ENCODE measurements around the gene FAM234A.
A peak's percentile ranks its signal among the peaks of the same experiment; 100 is the strongest.
"Not testable (repeated sequence)": the region's sequence is repeated elsewhere in the genome, so short reads cannot be mapped to it uniquely, and the experiment has no call there.

Gene FAM234A, protein sequence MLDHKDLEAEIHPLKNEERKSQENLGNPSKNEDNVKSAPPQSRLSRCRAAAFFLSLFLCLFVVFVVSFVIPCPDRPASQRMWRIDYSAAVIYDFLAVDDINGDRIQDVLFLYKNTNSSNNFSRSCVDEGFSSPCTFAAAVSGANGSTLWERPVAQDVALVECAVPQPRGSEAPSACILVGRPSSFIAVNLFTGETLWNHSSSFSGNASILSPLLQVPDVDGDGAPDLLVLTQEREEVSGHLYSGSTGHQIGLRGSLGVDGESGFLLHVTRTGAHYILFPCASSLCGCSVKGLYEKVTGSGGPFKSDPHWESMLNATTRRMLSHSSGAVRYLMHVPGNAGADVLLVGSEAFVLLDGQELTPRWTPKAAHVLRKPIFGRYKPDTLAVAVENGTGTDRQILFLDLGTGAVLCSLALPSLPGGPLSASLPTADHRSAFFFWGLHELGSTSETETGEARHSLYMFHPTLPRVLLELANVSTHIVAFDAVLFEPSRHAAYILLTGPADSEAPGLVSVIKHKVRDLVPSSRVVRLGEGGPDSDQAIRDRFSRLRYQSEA

GRCh38 chr16:234468-235305 lies at the start of gene FAM234A:
Gene FAM234A, plus strand, starts transcription at chr16:234821. Its CDS starts 19,593 bp downstream, at chr16:254414.
- peak; percentile 96 for DNase-seq

GRCh38 chr16:185213-185612 lies 49.4 kb upstream of the FAM234A start:
- DNase-seq: no peak

GRCh38 chr16:185691-186090 lies 48.9 kb upstream of the FAM234A start:
- DNase-seq: no peak

- no peak for DNase-seq
Measured at GRCh38 chr16:187330-187729, 47.3 kb upstream of the FAM234A start.

DNA sequence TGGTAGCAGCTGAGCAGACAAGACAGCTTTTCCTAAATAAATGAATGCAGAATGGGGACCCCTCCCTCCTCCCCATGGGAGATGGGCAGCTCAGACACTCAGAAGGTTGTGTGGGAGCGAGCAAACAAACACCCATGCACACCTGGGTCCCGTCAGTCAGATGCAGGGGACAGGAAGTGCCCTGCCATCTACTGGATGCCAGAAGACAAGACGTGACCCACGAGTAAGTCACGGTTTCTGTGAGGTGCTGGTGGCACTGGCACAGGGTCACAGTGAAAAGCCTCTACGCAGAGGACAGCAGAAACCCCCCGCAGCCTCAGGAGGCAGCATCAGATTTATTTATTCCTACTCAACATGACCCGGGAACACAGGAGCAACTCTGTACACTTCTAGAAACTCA lies 45.9 kb upstream of the FAM234A start:
- no peak for DNase-seq

GRCh38 chr16:189604-190186 lies 44.9 kb upstream of the FAM234A start:
- no peak for DNase-seq

GRCh38 chr16:191831-192230 lies 42.8 kb upstream of the FAM234A start:
- DNase-seq: no peak

GRCh38 chr16:192686-193085 lies 41.9 kb upstream of the FAM234A start:
- DNase-seq: no peak

GRCh38 chr16:193441-193840 lies 41.2 kb upstream of the FAM234A start:
- no peak for DNase-seq

DNA sequence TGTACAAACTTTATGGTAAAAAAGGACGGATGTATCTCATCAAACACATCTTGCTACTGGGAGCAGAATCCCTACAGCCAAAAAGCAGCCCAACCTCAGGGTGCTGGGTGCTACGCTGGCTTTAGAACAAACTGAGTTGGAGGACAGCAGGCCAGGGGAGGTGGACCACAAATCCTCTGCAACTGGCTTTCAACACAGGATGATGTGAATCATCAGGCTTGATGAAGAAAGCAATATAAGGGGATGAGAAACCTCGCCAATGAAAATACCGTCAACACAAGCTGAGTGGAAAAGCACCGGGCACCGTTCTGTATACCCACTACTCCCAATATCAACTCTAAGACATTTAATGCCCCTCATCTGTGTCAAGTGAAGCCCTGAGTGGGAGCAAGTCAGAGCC lies 40.1 kb upstream of the FAM234A start:
- no peak for DNase-seq

GRCh38 chr16:200388-200787 lies 34.2 kb upstream of the FAM234A start:
- DNase-seq: no peak

DNA sequence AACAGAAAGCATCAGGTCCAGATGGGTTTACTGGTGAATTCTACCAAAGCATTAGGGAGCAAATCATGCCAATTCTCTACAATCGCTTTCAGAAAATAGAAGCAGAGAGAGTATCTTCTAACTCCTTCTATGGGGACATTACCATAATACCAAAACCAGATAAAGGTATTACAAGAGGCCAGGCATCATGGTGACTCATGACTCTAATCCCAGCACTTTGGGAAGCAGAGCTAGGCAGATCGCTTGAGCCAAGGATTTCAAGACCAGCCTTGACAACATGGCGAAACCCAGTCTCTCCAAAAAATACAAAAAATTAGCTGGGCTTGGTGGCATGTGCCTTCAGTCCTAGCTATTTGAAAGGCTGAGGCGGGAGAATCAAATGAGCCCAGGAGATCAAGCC lies 31.4 kb upstream of the FAM234A start:
- no peak for DNase-seq

GRCh38 chr16:204046-204445 lies 30.6 kb upstream of the FAM234A start:
- not testable (repeated sequence) for DNase-seq

GRCh38 chr16:209359-209758 lies 25.3 kb upstream of the FAM234A start:
- not testable (repeated sequence) for DNase-seq

DNA sequence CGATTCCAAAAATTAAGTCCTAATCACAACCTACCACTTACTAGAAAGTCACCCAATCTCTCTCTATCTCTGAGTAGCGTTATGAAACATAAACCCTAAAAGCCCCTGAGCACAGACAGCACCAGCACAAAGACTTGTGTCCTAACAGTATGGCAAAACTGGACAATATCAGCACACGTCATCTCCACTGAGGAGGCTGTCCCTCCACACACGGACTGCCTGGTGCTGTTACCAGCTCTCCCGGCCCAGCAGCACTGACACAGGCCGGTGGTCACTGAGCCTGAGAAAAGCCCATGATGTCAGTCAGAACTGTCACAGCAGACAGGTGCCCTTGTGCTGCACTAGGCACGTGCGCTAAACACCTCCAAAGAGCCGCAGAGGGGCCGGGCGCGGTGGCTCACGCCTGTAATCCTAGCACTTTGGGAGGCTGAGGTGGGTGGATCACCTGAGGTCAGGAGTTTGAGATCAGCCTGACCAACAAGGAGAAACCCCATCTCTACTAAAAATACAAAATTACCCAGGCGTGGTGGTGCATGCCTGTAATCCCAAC lies 22.9 kb upstream of the FAM234A start:
- DNase-seq: not testable (repeated sequence)

- DNase-seq: no peak
Measured at GRCh38 chr16:212999-213398, 21.6 kb upstream of the FAM234A start.

DNA sequence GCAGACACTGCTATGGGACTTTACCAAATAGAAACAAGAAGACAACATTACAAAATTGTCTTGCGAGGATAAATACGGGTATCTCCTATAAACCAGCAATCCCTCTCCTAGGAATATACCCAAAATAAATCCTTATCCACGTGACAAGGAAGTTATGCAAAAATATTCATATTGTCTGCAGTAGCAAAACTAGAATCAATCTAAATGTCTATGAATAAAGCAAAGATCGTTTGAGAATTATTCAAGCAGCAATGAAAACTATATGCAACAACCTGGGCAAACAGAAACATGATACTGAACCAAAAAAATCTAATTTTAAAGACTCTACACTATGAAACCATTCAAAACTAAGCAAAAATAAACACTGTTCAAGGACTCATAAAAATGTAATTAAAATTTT lies 14.6 kb upstream of the FAM234A start:
- DNase-seq: no peak

GRCh38 chr16:228151-228851 lies 6.3 kb upstream of the FAM234A start:
- no peak for DNase-seq

DNA sequence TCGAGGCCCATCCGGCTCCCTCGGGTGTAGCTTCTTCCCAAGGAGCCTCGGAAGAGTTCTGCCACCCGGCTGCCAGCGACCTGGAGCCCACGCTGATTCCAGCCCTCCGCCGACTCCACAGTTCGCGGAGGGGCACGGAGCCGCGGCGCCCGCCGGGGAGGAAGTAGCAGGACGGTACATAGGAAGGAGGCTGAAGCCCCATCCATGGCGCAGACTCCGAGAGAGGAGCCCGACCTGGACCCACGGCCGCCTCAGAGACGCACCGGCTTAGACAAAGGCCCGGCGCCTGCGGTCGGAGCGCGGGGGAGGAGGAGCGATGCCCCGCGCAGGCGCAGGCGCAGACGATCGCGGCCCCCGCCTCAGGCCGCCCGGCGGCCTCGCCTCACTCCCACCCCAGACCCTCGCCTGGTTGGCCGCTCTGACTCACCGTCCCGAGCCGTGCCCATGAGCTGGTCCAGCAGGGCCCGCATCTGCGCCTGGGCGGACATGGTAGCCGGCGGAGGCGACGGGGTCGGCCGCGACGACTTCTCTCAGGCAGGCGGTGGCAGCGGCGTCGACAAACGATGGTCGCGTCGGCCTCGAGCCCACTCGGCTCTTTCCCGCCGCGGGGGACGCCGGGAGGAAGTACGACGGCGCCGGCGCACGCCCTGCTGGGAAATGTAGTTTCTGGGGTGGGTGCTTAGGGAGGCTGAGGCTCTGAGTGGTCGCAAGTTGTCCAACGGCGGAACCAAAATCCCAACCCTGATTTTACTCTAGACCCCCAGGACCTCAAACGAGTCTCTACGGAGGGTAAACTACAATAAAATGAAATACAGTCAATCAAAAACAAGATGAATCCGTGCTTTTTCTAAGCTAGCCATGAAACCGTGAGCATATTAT lies 5.5 kb upstream of the FAM234A start, which contains the start of gene LUC7L:
Gene LUC7L (minus strand): TSS at position 598 of the 879 bp plus-strand sequence. CDS start 110 bp downstream, at position 488.
- peak; percentile 86 for DNase-seq

DNA sequence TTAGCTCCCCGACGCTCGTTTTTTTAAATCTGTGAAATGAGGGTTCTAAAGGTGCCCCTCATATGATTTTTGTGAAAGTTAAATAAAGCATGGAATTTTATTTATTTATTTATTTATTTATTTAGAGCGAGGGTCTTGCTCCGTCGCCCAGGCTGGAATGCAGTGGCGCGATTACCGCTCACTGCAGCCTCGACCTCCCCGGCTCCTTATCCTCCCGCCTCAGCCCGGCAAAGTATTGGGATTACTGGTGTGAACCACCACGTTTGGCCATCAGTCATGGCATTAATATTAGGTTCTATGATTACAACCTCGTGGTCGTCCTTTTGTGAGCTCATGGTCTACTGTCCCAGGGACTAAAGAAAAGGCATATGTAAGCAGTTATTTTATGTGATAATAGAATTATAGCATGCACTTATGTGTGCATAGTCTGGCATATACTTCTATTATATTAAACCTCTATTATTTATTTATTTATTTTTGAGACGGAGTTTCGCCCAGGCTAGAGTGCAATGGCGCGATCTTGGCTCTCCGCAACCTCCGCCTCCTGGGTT lies 4.8 kb upstream of the FAM234A start:
- no peak for DNase-seq

DNA sequence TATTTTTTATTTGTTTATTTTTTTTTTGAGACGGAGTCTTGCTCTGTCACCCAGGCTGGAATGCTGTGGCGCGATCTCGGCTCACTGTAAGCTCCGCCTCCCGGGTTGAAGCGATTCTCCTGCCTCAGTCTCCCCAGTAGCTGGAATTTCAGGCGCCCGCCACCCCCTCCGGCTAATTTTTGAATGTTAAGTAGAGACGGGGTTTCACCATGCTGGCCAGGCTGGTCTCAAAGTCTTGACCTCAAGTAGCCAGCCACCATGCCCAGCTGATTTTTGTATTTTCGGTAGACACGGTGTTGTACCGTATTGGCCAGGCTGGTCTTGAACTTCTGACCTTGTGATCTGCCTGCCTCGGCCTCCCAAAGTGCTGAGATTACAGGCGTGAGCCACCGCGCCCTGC lies 4.3 kb upstream of the FAM234A start:
- not testable (repeated sequence) for DNase-seq

All from COR-L47 (cell line).